ENCODE data around the gene GPR108.

The GPR108 gene

DNA sequence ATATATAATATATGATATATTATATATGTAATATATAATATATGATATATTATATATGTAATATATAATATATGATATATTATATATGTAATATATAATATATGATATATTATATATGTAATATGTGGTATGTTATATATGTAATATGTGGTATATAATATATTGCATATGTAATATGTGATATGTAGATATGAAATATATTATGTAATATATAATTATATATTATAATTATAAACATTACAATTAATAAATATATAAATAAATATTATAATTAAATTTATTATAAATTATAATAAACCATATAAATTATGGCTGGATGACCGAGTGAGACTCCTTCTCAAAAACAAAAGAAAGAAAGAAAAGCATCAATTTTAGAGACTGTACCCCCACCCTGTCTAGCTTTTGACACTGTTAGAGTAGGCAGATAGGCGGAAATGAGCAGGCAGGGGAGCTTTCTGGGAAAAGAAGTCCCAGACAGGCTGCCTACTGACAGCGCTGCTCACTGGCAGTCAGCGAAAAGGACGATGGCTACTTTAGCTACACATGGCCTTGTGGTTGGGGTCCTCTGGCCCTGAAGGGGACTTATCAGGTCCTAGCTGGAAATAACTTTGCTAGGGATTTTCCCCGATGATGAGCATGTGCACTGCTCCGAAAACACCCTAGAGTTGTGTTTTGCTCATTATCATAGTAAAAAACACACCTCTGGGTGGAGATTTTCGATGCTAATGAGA, 36.6 kb downstream of the GPR108 start:
- DNase-seq = no peak

DNA sequence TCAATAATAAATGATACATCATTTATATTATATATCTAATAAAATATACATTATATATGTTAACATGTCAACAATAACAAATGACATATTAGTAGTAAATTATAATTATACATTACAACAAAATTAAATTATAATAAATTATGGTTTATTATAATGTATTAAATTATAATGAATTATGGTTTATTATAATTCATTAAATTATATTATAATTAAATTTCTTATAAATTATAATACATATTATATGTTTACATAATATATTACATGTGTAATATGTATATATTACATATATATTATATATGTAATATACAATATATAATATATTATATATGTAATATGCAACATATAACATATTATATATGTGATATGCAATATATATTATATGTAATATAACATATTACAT, 37.4 kb downstream of the GPR108 start:
- DNase-seq = no peak

DNA sequence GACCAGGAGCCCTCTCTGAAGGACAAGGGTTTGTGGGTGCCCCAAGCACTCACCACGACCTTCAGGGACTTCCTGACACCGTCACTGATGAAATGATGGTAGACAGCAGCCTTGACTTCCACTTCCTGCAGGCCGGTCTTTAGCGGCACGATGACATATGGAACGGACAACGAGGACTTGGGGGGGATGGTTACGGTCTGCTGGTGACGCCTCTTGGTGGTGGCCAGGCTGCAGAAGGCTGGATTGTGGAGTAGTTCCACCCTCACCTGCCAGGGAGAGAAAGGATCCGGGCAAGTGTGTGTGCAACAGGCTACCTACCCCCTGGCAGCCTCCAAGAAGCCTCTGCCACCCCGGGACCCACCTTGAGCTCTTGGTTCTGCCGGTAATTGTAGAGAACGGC, 40.1 kb downstream of the GPR108 start:
- no peak for DNase-seq

DNA sequence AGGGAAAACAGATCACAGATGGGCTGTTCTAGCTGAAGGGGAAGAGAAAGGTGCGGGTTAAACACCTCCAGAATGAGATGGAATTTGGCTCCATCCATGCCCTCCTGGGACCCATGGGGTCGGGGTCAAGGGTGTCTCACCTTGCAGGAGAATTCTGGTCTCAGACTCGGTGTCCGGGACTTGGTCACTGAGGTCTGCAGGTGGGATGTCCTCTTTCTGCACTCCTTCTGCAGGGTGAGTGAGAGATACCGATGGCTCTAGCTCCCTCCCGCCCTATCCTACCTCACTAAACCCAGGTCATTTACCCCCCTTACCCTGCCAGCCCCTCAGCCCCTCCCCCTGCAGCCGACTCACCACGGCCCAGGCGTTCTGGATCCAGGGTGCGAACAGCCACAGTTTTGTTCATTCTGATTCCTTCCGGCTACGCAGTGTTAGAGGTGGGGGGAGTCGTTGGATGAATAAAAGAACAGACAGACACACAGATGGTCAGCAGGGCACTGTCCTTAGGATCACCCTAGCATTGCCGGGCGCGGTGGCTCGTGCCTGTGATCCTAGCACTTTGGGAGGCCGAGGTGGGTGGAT, 41.0 kb downstream of the GPR108 start:
- no peak for DNase-seq

DNA sequence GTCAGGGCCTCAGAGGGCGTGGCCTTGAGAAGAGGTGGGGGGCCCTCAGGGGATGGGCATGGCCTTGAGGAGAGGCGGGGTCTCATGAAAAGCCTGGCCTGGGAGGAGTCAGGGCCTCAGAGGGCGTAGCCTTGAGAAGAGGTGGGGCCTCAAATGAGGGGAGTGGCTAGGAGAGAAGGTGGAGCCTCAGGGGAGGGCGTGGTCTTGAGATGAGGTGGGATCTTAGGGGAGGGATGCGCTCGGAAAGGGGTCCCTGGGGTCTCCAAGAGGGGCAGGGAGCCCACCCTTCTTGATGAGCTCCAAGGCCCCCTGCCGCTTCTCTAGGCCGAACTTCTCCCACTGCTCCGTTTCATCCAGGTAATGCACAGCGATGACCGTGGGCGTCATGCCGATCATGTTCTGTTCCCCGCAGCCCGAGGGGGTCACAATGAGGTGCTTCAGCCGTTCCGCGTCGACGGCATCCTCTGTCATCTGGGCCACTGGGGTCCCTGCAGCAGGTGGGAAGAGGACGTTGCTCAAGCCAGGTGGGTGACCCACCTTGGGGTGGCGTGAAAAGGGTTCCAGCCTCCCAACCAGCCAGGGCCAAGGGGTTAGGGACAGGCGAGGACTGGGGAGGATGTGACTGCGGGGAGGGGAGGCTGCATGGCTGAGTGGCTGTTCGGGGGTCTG, 43.1 kb downstream of the GPR108 start:
- DNase-seq = no peak

DNA sequence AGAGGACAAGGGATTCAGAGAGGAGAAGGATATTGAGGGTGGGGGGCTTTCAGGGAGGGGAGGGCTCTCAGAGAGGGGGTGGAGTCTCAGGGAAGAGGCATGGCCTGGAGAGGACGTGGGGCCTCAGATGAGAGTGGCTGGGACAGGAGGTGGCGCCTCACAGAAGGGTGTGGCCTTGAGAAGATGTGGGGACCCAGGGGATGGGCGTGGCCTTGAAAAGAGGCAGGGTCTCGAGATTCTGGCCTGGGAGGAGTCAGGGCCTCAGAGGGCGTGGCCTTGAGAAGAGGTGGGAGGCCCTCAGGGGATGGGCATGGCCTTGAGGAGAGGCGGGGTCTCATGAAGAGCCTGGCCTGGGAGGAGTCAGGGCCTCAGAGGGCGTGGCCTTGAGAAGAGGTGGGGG, 43.7 kb downstream of the GPR108 start:
- DNase-seq = no peak

DNA sequence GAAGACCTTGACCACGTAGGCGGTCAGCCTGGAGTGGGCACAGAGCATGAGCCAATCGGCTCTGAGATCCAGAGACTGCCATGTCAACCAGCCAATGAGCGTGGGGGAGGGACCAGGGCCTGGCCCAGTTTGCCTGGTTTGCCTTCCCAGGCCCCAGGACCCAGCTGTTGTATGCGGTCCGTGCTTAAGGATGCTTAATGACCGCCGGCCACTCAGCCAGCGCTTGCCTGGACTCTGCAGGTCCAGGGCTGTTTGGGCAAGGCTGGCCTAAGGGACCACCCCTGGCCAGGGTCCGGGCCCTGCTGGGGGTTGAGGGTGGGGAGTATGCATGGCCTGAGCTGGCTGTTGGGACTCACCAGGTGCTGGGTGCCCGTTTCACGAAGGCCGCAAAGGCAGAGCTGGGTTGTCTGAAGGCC, 44.3 kb downstream of the GPR108 start:
- no peak for DNase-seq

DNA sequence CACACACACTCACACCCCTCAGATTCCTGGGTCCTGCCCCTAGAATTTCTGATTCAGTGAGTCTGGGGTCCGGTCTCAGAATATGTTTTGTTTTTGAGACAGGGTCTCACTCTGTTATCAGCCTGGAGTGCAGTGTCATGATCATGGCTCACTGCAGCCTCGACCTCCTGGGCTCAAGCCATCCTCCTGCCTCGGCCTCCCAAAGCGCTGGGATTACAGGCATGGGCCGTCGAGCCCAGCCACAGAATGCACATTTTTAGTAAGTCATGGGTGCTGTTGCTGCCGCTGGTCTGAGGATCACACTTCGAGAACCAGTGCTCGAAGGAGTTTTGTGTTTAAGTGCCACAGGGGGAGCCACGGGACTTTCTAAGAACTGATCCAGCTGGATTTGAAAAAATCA, 45.4 kb downstream of the GPR108 start:
- no peak for DNase-seq

DNA sequence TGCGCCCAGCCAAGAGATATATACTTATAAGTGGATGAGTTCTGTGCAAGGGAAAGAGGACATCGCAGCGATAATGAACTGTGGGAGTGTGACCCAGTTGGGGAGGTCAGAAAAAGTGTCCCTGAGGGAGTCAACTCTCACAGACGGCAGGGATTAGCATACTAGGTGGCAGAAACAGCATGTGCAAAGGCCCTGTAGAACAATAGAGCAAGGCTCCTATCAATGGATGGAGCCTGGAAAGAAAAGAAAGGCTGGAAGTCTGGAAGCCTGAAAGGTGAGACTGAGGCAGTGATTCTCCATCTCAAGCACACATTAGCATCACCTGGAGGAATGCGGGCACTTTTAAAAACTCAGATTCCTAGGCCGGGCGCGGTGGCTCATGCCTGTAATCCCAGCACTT, 46.0 kb downstream of the GPR108 start:
- no peak for DNase-seq

DNA sequence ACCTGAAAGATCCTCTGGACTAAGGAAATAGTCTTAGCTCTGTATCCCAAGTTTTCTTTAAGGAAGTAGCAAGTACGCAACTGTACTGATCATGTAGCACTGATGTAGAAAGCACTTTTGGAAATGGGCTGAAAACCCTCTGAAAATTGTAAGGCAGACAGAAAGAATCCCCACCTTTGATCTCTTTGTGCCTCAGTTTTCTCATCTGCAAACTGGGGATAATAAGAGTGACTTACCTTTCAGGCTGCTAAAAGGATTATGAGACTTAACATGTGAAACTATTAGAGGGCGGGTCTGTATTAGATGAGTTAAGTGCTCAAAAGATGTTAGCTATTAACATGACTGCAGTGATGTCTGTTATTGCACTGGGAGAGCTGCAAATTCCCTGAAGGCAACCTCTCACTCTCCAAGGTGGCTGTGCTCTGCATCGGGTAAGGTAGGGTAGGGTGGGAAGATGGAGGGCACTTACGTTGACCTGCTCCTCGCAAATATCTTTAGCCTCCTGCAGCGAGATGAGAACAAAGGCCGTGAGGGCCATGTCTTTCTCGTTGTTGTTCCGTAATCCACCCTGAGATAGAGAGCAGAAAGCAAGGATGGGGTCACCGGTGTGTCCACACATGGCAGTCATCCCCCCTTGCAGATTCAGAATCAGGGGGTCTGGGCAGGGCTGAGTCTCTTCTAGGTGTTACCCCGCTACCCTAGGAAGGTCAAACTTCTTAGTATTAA, 47.1 kb downstream of the GPR108 start:
- DNase-seq = no peak

DNA sequence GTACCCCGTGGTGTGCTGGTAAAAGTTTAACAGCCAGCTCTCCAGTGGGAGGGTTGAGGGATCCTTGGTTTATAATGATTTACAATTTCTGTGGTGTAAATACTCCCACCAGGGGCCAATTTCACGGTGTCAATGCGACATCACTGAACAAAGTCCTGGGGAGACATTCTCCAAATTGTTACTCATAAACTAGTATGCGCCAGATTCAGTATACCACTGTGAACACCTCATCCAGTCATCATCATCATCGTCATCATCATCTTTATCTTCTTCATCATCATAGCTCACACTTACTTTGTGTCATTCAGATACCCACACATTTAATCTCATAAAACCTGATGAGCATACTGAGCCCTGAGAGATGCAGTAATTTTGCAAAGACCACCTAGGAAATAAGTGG, 50.3 kb downstream of the GPR108 start:
- no peak for DNase-seq

DNA sequence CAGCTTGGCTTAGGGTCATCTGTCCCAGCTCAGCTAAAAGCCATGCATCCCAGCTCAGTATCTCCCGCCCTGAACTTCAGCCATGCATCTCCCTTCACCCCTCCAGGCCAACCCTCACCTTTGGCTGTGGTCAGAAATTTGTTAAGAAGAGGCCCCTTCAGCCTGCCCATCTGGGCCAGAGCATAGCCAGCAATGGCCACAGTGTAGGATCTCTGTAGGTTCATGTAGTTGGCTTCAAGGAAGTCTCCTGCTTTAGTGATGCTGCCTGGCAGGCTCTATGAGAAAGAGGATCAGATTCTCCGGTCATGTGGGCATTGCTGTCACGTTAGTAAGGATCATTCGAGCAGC, 50.8 kb downstream of the GPR108 start:
- DNase-seq = no peak

DNA sequence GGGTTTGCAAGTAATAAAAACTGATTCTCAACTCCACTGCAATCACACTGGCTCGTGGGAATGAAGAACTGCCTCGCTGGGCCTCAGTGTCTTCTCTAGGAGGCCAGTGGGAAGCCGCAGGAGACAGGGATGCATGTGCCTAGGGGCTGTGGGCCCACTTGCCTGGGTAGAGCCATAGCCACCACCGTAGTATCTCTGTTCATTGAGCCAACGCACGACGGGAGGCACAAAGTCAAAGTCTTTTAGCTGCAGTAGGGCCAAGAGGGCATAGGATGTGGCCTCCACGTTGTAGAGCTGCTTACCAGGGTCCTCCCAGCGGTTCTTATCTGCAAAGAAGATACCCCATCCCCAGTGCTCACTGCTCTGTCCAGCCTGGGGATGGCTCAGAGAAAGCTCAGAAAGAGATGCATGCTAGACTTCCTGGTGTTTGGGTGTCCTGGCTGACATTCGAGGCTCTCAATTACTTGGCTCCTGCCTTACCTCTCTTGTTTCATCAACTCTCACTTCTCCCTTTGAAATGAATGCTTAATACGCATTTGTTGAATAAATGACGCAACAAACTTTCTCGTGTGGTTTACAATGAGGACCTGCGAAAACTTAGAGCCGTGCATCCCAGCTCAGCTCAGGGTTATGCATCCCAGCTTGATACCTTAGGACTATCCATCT, 51.3 kb downstream of the GPR108 start:
- DNase-seq = no peak

DNA sequence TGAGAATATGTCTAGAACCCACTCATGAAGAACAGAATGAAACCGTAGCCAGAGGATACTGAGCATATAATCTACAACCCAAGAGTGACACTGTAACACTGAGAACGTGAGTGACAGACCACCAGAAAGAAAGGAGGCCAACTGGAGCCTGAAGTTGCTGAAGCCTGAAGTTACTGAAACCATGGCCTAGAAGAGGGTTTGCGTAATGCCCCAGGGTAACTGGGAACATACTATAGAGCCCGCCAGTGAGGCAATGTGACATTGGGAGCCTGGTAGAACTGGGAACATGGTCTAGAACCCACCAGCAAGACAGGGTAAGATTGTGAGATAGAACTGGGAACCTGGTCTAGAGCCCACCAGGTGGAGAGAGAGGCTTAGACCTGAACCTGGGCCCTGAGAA, 51.9 kb downstream of the GPR108 start:
- no peak for DNase-seq

DNA sequence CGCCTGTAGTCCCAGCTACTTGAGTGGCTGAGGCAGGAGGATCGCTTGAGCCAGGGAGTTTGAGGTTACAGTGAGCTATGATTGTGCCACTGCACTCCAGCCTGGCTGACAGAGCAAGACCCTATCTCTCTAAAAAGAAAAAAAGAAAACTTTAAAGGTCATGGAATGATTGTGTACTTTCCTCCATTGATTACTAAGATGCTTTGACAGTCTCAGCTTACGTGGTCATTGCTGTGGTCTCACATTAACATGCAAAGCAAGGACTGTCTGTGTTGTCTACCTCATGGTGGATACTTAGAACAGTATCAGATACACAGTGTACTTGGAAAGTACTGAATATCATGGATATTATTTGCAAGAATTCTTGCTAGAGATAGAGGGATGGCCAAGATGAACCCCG, 53.4 kb downstream of the GPR108 start:
- no peak for DNase-seq

DNA sequence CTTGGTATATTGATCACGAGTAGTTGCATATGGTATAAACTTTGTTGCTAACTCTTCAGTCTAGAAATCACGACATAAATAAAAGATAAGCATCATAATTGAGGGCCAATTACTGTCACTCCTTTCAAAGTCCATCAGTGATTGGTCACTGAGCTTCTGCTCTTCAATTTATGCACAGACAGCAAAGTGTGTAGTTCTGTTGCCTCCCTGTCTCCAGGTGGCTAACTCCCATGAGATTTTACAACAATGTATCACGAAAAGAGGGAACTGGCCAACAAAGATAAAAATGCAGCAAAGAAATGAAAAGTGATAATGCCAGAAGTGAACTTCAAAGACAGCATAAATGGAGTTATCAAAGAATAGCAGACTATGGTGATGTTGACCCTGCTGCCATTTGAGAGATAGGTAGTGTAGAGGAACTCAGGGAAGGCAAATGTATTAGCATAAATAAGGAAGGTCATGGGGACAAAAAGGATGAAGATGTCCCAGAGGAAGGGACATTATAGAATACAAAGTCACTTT, 54.7 kb downstream of the GPR108 start:
- no peak for DNase-seq

DNA sequence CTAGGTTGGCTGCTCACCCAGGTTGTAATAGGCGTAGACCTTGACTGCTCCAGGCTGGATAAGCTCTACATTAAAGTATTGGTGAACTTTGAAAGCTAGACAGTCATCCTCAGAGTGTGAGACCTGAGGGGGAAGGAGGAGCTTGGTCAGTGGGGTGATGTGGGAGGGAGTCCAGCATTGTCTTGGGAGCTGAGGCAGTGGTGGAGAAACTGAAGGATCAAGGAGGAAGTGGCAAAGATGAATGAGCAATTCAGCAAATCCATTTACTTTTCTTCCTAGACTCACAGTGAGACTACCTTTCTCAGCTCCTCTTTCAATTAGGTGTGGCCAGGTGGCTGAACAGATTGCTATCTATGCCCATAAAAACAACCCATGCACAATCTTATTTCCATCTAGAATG, 57.2 kb downstream of the GPR108 start:
- no peak for DNase-seq

Measured in activated naive CD4-positive, alpha-beta T cell (primary cell).